ENCODE results near the gene BCAS3. TPM values are rescaled to one million over a fixed set of nuclear protein-coding genes. Genes with fewer than 3 reads are reported as not detected.

BCAS3 gene
- total RNA-seq, 1 donor from 2014 or later: 75.9 TPM

DNA sequence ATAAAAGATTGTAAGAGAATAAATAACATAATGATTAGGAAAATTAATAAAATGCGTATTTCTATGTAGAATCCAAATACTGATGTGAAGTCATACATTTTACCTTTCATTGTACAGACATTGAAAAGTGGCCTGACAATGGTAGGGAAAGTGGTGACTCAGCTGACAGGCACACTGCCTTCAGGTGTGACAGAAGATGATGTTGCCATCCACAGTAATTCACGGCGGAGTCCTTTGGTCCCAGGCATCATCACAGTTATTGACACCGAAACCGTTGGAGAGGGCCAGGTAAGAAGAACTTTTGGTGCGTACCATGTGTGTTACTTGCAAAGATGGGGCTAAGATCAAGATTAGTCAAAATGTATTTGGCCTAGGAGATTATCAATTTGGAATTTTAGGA is 232.8 kb downstream of the BCAS3 start:
- no peak overlapping the region for H3K4me3 ChIP-seq
- intact Hi-C loops (cut with DNase I): no loop called here

GRCh38 chr17:60914078-60914477 is 236.4 kb downstream of the BCAS3 start:
- DNase-seq (ENCODE audit: low spot score in 2 of 2): no peak
- Histone ChIP-seq H3K4me1 (no peaks in the 10 kb centered on the region), H3K4me3 (no peak overlapping the region), H3K27me3 (no peaks in the 10 kb centered on the region), H3K9me3 (peaks cover 0 to 12% of the 10 kb centered on the region in 2 donors), H3K36me3 (no peaks in the 10 kb centered on the region), H3K27ac (no peak overlapping the region)
- TF ChIP-seq CTCF (IDR thresholded peaks at IDR 0.05): no peak
- intact Hi-C loops (cut with DNase I): no loop called here

More for the DNA sequence above, 232.8 kb downstream of the BCAS3 start:
- DNase-seq (ENCODE audit: low spot score in 2 of 2): no peak
- no peaks in the 10 kb centered on the region for H3K36me3 ChIP-seq
- H3K27ac ChIP-seq: no peak overlapping the region
- no peak for TF ChIP-seq CTCF (IDR thresholded peaks at IDR 0.05)
- H3K4me1 ChIP-seq: no peaks in the 10 kb centered on the region
- no peaks in the 10 kb centered on the region for H3K27me3 ChIP-seq
- peaks cover 0 to 2% of the 10 kb centered on the region in 2 donors for H3K9me3 ChIP-seq

- no peaks in the 10 kb centered on the region for H3K36me3 ChIP-seq
- no peak overlapping the region for H3K27ac ChIP-seq
- no peaks in the 10 kb centered on the region for H3K27me3 ChIP-seq
- peaks cover 0 to 12% of the 10 kb centered on the region in 2 donors for H3K9me3 ChIP-seq
- no peak for DNase-seq (ENCODE audit: low spot score in 2 of 2)
- intact Hi-C loops (cut with DNase I): no loop called here
- no peaks in the 10 kb centered on the region for H3K4me1 ChIP-seq
- no peak overlapping the region for H3K4me3 ChIP-seq
- TF ChIP-seq CTCF (IDR thresholded peaks at IDR 0.05): no peak
These were observed 238.4 kb downstream of the BCAS3 start for GRCh38 chr17:60916043-60916442.

DNA sequence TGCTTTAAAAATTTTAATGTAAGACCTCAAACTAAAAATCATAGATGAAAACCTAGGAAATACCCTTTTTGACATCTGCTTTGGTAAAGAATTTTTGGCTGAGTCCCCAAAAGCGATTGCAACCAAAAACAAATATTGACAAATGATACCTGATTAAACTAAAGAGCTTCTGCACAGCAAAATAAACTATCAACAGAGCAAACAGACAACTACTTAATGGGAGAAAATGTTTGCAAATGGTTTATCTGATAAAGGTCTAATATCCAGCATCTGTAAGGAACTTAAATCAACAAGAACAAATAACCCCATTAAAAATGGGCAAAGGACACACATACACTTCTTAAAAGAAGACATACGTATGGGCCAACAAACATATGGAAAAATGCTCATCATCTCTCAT is 242.5 kb downstream of the BCAS3 start:
- intact Hi-C loops (cut with DNase I): no loop called here

GRCh38 chr17:60923000-60923399 is 245.3 kb downstream of the BCAS3 start:
- DNase-seq (ENCODE audit: low spot score in 2 of 2): no peak
- H3K27ac ChIP-seq: no peak overlapping the region
- H3K9me3 ChIP-seq: no peaks in the 10 kb centered on the region
- intact Hi-C loops (cut with DNase I): no loop called here
- H3K4me3 ChIP-seq: no peak overlapping the region
- no peaks in the 10 kb centered on the region for H3K27me3 ChIP-seq
- H3K36me3 ChIP-seq: no peaks in the 10 kb centered on the region
- no peaks in the 10 kb centered on the region for H3K4me1 ChIP-seq
- no peak for TF ChIP-seq CTCF (IDR thresholded peaks at IDR 0.05)

More for the DNA sequence above, 242.5 kb downstream of the BCAS3 start:
- DNase-seq (ENCODE audit: low spot score in 2 of 2): no peak
- Histone ChIP-seq H3K9me3 (peaks cover 0 to 12% of the 10 kb centered on the region in 2 donors), H3K27ac (no peak overlapping the region), H3K4me3 (no peak overlapping the region), H3K36me3 (no peaks in the 10 kb centered on the region), H3K27me3 (no peaks in the 10 kb centered on the region), H3K4me1 (no peaks in the 10 kb centered on the region)
- no peak for TF ChIP-seq CTCF (IDR thresholded peaks at IDR 0.05)
